NAMALWA (cell line): Measurements from ENCODE around the gene LRP8.

Experiments used
- DNase-seq: peaks from one replicate; pipeline ENCODE4 v3.0.0-alpha.2; 2015; ENCODE audit warnings: low spot score

LRP8 gene

DNA sequence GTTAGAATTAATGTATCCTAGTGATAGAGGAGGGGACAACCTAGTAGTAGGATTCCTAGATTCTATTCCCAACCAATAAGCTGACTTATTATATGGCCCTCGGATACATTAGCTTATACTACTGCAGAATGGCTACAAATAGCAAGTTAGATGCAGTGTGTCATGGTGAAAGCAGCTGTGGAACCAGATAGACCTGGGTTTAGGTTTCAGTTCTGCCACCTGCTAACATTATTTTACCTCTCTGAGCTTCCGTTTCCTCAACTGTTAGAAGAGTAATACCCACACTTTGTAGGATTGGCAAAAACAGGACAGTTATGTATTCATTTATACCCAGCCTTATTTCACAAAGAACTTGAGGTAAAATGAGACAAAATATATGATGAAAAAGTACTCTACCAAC lies 67.9 kb downstream of the LRP8 start:
- no peak for DNase-seq

DNA sequence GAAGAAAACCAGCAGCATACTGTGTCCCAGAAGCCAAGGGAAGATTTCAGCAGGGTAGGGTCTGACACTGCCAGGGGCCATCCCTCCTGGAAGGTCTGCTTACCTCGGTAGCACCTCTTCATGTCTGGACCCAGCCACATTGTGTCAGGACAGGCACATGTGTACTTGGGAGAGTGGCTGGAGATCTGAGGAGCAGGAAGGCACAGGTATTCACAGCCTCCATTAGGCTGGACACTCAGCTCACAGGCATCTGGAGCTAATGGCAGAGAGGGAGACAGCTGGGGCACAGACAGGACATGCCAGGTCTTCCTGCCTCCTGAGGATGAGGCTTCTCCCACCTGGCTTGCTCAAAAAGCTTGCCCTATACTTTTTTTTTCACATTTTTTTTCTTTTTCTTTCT lies 69.7 kb downstream of the LRP8 start:
- DNase-seq: no peak

DNA sequence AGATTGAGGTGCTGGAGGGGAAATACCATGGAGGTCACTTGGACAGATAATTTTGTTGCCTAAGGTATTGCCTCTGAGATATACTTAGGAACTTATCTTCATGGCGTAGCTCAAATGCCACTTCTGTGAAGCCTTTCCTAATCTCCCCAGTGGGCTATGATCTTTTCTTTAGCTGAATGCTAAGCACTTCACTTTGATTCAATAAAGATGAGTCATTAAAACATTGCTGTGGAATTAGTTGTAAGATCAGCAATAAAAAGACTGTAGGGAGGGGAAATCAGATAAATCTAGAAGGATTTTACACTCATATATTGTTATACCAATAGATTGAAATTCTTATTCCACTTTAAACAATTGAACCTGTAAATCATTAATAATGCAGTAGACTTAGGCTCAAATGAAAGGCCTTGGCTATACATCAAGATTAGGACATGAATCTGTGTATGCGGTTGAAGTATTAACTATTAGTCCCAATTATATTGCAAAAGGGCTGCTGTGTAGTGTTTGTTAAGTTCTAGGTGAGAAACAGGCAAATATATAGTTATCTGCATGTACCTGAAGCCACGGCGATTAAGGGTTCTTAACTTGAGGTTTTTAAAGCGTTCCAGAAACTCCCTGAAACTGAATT lies 70.3 kb downstream of the LRP8 start:
- no peak for DNase-seq

DNA sequence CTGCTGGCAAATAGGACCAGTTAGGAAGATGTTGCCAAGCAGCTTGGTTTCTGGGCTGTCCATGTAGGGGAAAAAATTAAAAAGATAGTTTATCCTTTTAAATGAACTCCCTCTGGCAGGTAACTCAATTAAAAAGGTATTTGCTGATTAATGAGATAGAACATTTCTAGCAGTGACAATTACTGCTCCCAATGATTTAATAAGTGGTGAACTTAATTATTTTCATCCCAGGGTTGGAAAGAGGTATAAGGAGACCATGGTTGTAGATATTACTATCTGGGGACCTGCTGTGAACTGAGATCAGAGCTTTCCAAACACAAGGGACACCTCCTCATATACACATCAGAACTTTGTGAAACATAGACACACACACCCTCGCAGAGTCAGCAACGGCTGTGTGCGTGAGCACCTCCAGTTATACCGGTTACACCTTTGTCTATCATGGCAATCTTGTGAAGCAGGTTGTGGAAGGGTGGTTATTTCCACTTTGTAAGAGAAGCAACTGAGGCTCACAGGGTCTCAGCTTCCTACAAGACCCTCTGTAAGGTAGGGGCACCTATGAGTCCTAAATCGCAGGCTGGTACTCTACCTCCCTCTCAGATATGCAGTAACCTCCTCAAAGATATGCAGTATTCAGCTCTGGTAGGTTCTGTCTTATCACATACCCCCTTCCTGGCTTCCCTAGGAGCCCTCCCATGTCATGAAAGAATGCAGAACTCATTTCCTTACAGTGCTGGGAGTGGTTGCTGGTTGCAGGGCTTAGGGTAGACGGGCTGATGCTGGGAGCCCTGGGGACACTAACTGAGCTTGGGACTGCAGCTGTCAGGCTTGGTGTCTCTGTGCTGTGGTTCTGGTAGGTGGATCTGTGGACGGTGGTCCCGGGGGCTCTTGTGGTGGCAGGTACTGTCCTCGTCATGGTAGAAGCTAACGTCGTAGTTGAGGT lies 71.1 kb downstream of the LRP8 start:
- no peak for DNase-seq

DNA sequence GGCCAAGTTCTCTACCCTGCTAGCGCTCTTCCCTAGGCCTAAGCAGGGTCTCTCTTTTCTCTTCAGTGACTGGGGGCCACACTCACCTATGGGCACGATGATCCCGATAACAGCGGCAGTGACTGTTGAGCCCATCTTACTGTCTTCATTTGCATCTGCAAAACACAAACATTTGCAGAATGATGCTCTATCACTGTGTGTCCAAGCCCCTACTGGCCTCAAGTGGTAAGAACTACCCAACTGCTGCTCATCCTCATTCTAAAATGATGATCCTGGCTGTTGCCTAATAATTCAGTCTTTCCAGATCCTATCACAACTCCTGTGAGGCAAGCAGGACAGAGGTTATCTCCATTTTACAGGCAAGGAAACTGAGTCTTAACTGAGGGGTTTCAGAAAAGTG lies 72.8 kb downstream of the LRP8 start:
- DNase-seq: no peak

DNA sequence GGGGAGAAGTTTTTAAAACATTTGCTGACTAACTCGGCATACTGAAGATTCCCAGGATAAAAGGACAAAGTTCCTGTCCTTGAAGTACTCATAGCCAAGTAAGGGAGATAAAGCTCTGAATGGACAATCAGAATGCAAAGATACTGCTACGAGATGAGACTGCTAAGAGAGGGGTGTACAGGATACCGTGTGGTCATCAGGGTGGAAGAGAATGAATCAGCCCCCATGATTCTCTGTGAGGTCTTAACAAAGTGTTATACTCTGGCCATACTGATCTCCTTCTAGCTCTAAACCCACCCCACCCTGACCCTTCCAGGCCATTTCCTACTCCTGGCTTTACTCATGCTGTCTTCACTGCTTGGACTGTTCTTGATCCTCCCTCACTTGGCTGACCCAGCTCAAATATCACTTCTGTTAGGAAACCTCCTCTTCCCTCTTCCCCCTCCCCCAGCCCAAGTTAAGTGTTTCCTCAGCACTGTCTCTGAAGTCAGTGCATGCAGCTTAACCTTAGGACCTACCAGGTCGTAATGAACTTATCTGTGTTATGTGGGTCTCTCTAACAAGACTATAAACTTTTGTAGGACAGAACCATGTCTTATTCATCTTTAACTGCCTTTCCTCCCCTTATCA lies 73.7 kb downstream of the LRP8 start:
- DNase-seq: no peak

DNA sequence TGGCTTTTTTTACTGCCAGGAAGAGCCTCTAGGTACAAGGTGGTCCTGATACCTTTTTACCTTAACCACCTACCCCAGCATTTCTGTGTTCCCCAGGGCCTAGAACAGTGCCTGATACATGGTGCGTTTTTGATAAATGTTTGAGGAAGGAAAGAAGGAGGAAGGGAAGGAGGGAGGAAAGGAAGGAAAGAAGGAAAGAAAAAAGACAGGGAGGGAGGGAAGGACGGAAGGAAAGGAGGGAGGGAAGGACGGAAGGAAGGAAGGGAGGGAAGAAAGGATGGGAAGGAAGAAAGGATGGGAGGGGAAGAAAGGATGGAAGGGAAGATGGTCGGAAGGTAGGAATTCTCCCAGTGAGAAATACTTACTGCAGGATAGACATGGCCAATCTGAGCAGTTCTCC lies 77.5 kb downstream of the LRP8 start:
- no peak for DNase-seq

DNA sequence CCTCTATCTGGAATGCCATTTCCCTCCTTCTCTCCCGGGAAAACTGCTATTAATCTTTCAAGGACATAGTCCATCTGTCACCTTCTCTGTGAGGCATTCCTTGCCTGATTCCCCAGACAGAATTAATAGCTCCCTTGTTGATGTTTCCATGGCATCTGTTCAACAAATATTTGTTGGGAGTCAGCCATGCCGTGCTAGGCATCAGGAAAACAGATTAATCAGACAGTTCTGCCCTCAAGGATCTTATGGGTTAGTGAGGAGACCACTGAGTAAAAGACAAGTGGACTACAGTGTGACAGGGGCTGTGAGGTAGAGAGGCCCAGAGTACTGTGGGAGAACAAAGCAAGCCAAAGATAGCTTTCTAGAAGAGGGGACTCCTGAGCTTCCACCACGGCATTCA lies 78.2 kb downstream of the LRP8 start:
- DNase-seq: no peak

DNA sequence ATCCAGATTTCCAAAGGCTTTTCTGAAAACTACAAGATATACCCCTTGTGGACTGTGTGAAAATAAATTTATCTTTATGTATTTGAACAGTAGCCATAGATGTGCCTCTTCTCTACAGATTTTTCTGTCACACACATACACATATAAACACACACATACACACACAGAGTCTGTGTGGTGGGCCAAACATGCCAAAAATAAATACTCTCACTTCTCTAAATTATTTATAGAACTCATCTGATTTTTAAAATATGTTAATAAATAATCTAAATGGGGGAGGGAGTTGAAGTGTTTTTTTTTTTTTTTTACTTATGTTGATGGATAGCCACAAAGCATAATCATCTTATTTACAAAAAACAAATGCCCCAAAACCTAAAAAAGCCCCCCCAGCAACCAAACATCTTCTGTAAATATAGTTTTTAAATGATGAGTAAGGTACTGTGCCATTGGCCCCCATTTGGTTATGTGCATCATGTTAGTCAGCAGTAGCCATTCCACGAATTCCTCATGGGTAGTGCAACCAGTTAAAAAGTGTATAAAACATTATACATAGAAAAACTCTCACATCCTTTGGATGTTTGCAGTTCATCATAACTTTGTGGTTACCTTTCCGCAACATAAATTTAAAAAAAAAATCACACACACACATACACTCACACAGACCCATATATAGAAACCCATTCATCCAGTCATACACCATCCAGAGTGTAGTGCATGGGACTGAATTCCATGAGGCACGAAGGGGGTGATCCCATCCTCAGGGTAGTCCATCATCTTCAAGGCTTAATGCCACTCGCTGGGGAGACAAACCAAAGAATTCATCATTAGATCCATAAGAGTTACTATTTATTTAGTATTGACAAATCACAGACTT lies 81.4 kb downstream of the LRP8 start:
- peak; percentile 37 for DNase-seq

DNA sequence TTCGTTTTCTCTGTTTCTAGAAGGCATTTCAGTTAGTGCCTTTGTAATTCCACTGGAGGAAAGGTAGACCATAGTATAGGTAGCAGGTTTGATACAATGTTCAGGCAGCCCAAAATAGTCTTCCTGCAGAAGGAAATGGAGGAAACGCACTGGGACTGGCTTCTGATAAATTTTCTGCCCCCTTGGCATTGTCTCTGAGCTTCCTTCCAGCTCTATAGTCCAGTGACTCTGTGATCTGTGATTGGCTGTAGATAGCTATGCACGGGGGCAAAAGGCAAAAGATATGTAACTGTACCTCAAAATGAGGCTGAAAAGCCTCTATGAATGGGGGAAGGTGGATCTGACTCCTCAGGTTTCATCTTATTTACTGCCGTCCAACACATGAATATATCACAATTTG lies 83.7 kb downstream of the LRP8 start:
- no peak for DNase-seq

DNA sequence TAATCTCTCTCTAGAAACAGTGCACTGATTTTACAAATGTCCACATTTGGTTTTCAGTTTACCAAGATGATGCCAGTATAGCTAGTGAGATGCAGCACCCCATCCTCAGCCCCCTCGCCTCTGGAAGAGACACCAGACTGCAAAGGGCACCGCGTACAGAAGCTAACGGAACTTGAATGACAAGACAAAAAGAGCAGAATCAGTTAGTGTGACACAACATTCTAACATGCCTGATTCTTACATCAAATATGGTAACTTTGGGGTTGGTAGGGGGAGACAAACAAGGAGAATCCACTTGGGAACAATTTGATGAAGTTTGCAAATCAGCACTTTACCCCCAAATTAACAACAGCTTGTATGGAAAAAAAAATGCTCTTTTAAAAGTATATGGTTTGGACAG lies 85.5 kb downstream of the LRP8 start:
- no peak for DNase-seq

DNA sequence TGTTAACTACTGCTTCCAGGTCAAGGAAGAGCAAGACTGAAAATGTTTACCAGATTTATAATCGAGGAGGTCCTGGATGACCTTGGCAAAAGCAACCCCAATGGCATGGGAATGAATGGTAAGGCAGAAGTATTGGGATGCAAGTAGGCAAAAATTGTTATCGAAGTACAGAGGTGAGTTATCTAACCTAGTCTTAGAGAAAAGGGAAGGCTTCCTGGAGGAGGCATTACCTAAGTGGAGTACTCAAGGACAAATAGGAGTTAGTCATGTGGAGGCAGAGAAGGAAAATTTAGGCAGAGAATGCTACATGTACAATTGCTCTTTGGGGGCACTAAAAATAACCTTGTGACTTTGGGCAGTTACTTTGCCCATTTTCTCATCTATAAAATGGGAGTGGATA lies 86.0 kb downstream of the LRP8 start:
- DNase-seq: no peak

DNA sequence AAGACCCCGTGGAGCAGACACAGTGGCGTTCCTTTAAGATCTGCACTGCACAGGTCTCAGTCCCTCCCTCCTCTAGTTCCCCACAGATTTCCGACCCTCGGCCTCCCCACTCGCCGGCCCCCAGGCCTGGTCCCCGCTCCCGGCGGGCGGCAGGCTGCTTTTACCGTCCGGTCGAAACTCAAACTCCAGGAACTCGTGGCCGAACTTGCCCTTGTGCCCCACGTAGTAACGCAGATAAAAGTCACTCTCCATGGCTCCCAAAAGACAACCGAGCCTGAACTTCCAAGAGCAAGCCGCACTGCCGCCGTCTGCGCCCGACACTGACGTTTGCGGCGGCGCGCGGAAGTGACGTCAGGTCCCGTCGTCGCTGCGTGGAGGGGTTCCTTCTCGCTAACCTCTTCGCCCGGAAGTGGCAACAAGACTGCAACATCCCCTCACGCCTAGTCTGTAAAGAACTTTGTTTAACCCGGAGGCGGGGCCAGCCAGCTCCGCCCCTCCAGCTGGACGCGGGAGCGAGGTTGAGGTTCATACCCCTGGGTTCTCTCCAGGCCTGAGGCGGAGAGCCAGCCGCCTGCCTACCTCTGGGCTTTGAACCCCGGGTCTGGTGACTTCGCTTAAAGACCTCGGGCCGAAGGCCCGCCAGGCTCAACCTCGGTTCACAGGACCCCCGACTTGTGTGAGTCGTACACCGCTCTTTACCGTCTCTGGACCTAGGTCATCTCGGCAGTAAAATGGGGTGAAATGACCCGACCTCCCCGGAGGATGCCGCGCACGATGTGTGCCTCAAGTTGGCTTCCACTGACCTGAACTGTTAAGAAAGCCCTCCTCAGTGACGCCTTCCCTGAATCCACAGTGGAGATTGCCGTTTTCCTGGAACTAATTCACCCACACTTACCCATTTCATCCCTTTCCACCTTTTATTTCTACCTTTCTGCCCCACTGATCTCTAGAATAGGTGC lies 89.4 kb downstream of the LRP8 start, which contains the start of gene MAGOH:
Gene MAGOH, minus strand, starts transcription at position 322 of the 959 bp plus-strand sequence. Its CDS starts 70 bp downstream, at position 252.
- peak; percentile 97 for DNase-seq

DNA sequence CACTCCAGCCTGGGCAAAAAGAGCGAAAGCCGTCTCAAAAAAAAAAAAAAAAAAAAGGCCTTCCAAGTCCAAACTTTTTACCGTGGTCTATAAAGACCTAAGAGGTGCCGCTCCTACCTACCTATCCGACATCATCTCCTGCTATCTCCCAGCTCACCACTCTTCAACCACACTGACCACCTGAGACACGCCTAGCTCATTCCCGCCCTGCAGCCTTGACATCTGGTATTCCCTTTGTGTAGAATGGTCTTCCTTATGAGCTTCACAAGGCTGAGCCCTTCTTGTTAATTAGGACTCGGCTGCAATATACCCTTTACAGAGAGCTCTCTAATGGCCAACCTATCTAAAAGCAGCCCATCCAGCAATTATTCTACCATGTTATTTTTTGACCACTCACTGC lies 90.2 kb downstream of the LRP8 start:
- DNase-seq: peak; percentile 19

DNA sequence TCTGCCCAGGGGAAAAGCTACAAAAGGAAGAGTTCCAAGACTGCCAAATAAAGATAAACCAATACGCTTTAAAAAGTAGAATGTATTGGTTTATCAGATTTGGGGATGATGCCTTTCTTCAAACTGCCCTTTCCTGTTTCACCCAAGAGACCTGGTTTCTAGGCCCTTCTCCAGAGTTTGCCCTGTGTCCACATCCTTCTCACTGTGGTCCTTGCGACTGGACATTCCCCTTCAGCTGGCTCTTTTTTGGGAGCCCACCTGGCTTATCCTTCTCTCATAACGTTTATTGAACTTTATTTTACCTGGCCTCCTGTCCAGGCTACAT lies 106.9 kb downstream of the LRP8 start:
- no peak for DNase-seq

DNA sequence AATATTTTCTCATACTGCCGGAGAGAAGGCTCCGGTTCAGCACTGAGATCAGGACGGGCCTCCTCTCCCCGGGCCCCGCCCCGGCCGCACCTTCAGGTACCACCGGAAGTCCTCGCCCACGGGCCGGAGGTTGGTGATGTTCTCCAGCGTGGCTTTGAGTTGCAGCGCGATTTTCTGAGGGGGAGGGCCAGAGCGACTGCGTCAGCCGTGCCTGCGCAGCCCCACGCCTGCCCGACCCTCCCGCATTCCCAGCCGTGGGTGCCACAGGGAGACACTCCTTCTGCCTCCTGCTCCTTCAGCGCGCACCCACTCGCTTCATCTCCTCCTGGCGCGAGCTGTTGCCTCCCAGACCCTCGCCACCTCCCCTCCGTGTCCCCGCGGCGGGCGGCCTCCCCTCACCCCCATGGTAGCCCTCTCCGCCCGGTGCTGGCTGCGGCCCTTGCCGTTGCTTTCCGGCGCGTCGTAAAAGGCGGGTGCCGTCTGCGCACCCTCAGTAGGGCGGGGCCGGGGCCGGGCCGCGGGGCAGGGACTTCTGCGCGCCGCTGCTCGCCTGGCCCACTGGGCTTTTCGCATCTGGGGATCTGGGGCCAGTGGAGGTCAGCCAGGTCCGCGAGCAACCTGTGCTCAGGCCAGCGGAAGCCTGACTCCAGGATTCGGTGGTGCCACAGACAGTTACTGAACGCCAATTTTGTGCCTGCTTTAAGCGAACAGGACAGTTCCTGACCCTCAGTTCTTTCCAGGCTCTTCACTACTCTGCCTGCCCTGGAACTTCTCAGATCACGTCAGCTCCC lies 107.5 kb downstream of the LRP8 start, which contains the start of gene CZIB:
Gene CZIB, minus strand, starts transcription at position 464 of the 791 bp plus-strand sequence. Its CDS starts 59 bp downstream, at position 405.
- peak; percentile 94 for DNase-seq

DNA sequence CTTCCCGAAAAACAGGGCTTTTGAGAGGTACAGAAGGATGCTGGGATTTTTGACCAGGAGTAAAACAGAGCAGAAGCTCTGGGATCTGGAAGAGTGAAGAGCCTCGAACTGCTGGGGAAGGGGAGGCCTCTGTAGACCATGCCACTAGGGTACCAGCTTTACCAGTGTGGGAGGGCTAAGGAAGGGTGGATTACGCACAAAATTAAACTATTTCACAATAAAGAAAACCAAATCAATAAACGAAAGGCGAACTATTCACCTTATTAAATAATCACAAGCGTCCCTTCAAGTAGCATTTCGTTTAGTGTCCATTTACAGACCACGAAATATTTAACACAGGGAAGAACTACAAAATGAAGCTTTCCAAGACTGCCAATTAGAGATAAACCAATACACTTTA lies 108.2 kb downstream of the LRP8 start:
- no peak for DNase-seq

DNA sequence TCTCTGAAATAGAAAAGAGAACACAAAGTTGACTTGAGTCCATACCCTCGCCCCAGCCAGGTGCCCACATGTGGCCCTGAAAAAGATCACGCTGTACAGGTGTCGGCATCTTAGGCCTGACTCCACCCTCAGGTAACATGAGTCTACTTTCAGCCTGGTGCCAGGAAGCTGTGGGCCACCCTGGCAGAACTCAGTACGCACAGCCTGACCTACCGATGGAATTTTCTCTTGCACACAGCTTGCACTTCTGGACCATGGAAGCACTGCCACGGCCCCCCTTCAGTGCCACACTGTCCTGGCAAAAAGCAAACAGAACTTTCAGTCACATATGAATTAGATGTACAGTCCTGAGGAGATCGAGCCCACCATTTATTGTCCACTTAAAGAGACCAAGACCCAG lies 109.7 kb downstream of the LRP8 start:
- DNase-seq: no peak

DNA sequence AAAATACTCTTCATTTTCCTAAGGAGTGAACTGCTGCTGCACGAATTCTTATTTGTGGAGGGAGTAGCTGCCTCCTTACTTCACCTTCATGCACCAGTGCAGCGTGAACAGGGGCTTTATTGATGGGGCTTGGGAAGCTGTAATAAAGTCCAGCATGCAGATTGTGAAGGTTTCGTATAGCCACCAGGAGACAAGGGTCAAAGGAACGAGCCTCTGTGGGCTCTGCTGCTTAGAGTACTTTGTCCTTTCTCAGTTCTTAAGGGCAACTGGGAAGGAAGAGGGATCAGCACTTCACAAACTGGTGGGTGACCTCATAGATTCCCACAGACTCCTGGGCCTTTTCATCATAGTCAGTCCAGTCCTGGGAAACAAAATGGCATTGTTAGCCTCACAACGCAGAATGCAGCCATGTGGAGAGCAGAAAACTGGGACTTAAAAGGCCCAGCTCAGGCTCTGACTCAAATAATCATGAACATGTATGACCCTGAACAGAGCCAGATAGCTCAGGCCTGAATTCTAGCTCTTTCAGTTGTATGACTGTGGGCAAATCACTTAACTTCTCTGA lies 113.4 kb downstream of the LRP8 start:
- DNase-seq: no peak

DNA sequence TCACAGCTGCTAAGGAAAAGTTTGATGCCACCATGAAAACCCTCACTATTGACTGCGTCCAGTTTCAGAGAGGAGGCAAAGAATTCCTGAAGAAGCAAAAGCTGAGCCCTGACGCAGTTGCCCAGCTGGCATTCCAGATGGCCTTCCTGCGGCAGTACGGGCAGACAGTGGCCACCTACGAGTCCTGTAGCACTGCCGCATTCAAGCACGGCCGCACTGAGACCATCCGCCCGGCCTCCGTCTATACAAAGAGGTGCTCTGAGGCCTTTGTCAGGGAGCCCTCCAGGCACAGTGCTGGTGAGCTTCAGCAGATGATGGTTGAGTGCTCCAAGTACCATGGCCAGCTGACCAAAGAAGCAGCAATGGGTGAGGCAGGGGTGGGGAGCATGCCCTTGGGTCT lies 116.9 kb downstream of the LRP8 start:
- DNase-seq: no peak
